Measurements from ENCODE around the gene MARCOL. TPM values are rescaled to one million over a fixed set of nuclear protein-coding genes. Genes with fewer than 3 reads are reported as not detected.

MARCOL gene
- polyA plus RNA-seq, 1 of the 3 experiments (the other 2 are of a cell fraction) = not detected

DNA sequence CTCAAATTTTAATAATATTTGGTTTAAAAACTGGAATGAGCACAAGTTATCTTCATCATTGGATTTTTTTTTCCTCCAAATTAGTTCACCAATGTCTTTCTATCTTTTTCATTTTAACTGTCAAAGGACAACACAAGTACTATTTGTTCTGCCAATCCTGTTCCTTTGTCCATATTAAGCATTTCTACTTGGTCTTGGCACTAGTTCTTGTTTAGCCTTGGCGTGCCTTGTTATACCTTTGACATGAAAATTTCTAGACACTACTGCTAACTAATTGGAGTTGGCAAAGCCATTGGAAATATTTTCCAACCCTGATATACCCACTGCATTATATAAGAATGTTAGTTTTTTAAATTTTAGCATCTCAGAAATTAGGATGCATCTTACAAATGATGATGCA lies 31.7 kb upstream of the MARCOL start:
- H3K4me3 ChIP-seq (ENCODE audit: low read depth in 2 of 2, low read length in 1 of 2) = no peak overlapping the region
- H2AFZ ChIP-seq (ENCODE audit: low read depth) = no peak overlapping the region
- H3K4me2 ChIP-seq = no peak overlapping the region
- no peaks in the 10 kb centered on the region for H3K9me2 ChIP-seq
- ChIA-PET CTCF (no interaction called here), POLR2A (no interaction called here)
- H3K9ac ChIP-seq = no peak overlapping the region
- H3K27ac ChIP-seq (ENCODE audit: low read depth in 2 of 2, low read length in 1 of 2) = no peak overlapping the region
- no peak for DNase-seq
- no peaks in the 10 kb centered on the region for H3K27me3 ChIP-seq (ENCODE audit: insufficient read depth)
- H3K36me3 ChIP-seq (replicated peaks in 1 of 2; ENCODE audit: control insufficient read depth in 1 of 2, insufficient read depth in 2 of 2, low read length in 1 of 2) = no peaks in the 10 kb centered on the region
- H3K79me2 ChIP-seq (ENCODE audit: insufficient read depth) = no peaks in the 10 kb centered on the region
- H3K9me3 ChIP-seq = no peaks in the 10 kb centered on the region
- H3K4me1 ChIP-seq (ENCODE audit: control insufficient read depth in 1 of 2, insufficient read depth in 2 of 2, low read depth in 1 of 2, low read length in 1 of 2) = no peaks in the 10 kb centered on the region
- 50% methylated on average over 1 of the region's 1 CpG for WGBS (ENCODE audit: low lambda C conversion rate)
- no peaks in the 10 kb centered on the region for H4K20me1 ChIP-seq (ENCODE audit: insufficient read depth)
- no peaks in the 10 kb centered on the region for H3F3A ChIP-seq (replicated peaks; ENCODE audit: insufficient read depth)
- TF ChIP-seq TCF12 (IDR thresholded peaks at IDR 0.05) = no peak
- TF ChIP-seq, protein P1, sequence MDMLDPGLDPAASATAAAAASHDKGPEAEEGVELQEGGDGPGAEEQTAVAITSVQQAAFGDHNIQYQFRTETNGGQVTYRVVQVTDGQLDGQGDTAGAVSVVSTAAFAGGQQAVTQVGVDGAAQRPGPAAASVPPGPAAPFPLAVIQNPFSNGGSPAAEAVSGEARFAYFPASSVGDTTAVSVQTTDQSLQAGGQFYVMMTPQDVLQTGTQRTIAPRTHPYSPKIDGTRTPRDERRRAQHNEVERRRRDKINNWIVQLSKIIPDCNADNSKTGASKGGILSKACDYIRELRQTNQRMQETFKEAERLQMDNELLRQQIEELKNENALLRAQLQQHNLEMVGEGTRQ (IDR thresholded peaks at IDR 0.05; ENCODE audit: borderline replicate concordance, low read depth, low read length) = no peak
- no peak for TF ChIP-seq EP300 (IDR thresholded peaks at IDR 0.05; ENCODE audit: borderline replicate concordance in 1 of 2, low read depth in 1 of 2, low read length in 1 of 2)
- no peak for TF ChIP-seq GABPA (IDR thresholded peaks at IDR 0.05; ENCODE audit: low read depth)
- no peak for TF ChIP-seq RFX5 (IDR thresholded peaks at IDR 0.05; ENCODE audit: low read length)
- no peak for TF ChIP-seq SMC3 (IDR thresholded peaks at IDR 0.05; ENCODE audit: low read depth, low read length)
- no peak for TF ChIP-seq RXRA (IDR thresholded peaks at IDR 0.05; ENCODE audit: borderline replicate concordance, low read depth)

DNA sequence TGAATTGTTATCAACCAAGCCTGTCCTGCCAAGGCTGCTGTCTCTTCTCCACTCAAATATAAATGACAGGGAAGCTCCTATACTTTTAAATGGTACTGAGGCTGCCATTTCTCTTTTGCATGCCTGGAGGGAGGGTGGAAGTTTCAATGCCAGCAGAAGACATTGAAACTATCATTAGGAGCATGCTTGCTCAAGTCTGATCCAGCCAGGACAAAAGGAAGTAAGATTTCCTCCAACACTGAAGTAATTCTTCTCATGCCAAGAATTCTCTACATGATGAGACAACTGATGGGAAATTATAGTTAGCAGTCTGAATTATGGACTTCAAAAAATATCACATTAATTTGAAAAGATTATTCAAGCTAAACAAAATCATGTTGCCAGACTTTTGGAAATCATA lies 30.1 kb upstream of the MARCOL start:
- DNase-seq = no peak
- no peaks in the 10 kb centered on the region for H4K20me1 ChIP-seq (ENCODE audit: insufficient read depth)
- no peaks in the 10 kb centered on the region for H3K4me1 ChIP-seq (ENCODE audit: control insufficient read depth in 1 of 2, insufficient read depth in 2 of 2, low read depth in 1 of 2, low read length in 1 of 2)
- no peaks in the 10 kb centered on the region for H3K36me3 ChIP-seq (replicated peaks in 1 of 2; ENCODE audit: control insufficient read depth in 1 of 2, insufficient read depth in 2 of 2, low read length in 1 of 2)
- H3K9me3 ChIP-seq = no peaks in the 10 kb centered on the region
- H3K9me2 ChIP-seq = no peaks in the 10 kb centered on the region
- ChIA-PET CTCF (interaction anchor here (1.4 kb wide), 1 partner anchor 523 kb away, joined by 5 read pairs; no protein-coding TSS in a partner anchor), POLR2A (no interaction called here)
- no peak overlapping the region for H3K4me3 ChIP-seq (ENCODE audit: low read depth in 2 of 2, low read length in 1 of 2)
- no peaks in the 10 kb centered on the region for H3K27me3 ChIP-seq (ENCODE audit: insufficient read depth)
- no peaks in the 10 kb centered on the region for H3K79me2 ChIP-seq (ENCODE audit: insufficient read depth)
- no peaks in the 10 kb centered on the region for H3F3A ChIP-seq (replicated peaks; ENCODE audit: insufficient read depth)
- H2AFZ ChIP-seq (ENCODE audit: low read depth) = no peak overlapping the region
- H3K4me2 ChIP-seq = no peak overlapping the region
- TF ChIP-seq, protein P2, sequence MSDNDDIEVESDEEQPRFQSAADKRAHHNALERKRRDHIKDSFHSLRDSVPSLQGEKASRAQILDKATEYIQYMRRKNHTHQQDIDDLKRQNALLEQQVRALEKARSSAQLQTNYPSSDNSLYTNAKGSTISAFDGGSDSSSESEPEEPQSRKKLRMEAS (IDR thresholded peaks at IDR 0.05; ENCODE audit: low read depth) = no peak
- no peak for TF ChIP-seq SMC3 (IDR thresholded peaks at IDR 0.05; ENCODE audit: low read depth, low read length)
- TF ChIP-seq CHD2 (IDR thresholded peaks at IDR 0.05; ENCODE audit: low read length, partially characterized antibody) = no peak
- TF ChIP-seq, protein P3, sequence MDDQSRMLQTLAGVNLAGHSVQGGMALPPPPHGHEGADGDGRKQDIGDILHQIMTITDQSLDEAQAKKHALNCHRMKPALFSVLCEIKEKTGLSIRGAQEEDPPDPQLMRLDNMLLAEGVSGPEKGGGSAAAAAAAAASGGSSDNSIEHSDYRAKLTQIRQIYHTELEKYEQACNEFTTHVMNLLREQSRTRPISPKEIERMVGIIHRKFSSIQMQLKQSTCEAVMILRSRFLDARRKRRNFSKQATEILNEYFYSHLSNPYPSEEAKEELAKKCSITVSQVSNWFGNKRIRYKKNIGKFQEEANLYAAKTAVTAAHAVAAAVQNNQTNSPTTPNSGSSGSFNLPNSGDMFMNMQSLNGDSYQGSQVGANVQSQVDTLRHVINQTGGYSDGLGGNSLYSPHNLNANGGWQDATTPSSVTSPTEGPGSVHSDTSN (IDR thresholded peaks at IDR 0.05) = no peak
- TF ChIP-seq, protein P1 (IDR thresholded peaks at IDR 0.05; ENCODE audit: borderline replicate concordance, low read depth, low read length) = no peak
- no peak for TF ChIP-seq TCF12 (IDR thresholded peaks at IDR 0.05)
- TF ChIP-seq GATA2 (CRISPR knock-in tag; IDR thresholded peaks at IDR 0.05) = no peak
- TF ChIP-seq YY1 (IDR thresholded peaks at IDR 0.05; ENCODE audit: low read depth) = no peak
- TF ChIP-seq MXI1 (IDR thresholded peaks at IDR 0.05; ENCODE audit: low read depth, low read length) = no peak
- TF ChIP-seq JUND (IDR thresholded peaks at IDR 0.05) = no peak
- no peak for TF ChIP-seq GABPA (IDR thresholded peaks at IDR 0.05; ENCODE audit: low read depth)
- TF ChIP-seq SIN3A (IDR thresholded peaks at IDR 0.05; ENCODE audit: borderline replicate concordance, low read depth, low read length) = no peak
- no peak for TF ChIP-seq NFIC (IDR thresholded peaks at IDR 0.05; ENCODE audit: borderline replicate concordance)
- TF ChIP-seq EZH2phosphoT487 (IDR thresholded peaks at IDR 0.05; ENCODE audit: borderline replicate concordance, low read depth) = no peak
- no peak for TF ChIP-seq FOXJ3 (CRISPR knock-in tag; IDR thresholded peaks at IDR 0.05)
- no peak for TF ChIP-seq CTCF (IDR thresholded peaks at IDR 0.05)
- no peak overlapping the region for H3K27ac ChIP-seq (ENCODE audit: low read depth in 2 of 2, low read length in 1 of 2)
- no peak overlapping the region for H3K9ac ChIP-seq
